Skin of body (tissue), 2 donors: Measurements from ENCODE around the gene GBF1. TPM values are rescaled to one million over a fixed set of nuclear protein-coding genes. Genes with fewer than 3 reads are reported as not detected.
"Not testable (repeated sequence)": the region's sequence is repeated elsewhere in the genome, so short reads cannot be mapped to it uniquely, and the experiment has no call there.

Source experiments
- DNase-seq: peaks from one replicate; lab custom pipeline; 2025; lab: John Stamatoyannopoulos, UW
- total RNA-seq: library from RNA; depleted of rRNA; stranded (reverse); fragments of >200 nt; gene quantifications from one replicate; pipeline ENCODE4 v1.2.3, GENCODE V29; 2014

The GBF1 gene
- total RNA-seq, 1 donor from 2014 or later = 22.8 TPM

GRCh38 chr10:102268375-102268888 is 23.1 kb downstream of the GBF1 start:
- DNase-seq = no peak

GRCh38 chr10:102269017-102269416 is 23.7 kb downstream of the GBF1 start:
- no peak for DNase-seq

GRCh38 chr10:102274062-102274461 is 28.7 kb downstream of the GBF1 start:
- DNase-seq = no peak

- DNase-seq = no peak
Observed at GRCh38 chr10:102275343-102275742, 30.0 kb downstream of the GBF1 start.

- no peak for DNase-seq
Observed at GRCh38 chr10:102279104-102279503, 33.8 kb downstream of the GBF1 start.

GRCh38 chr10:102280397-102281101 is 35.2 kb downstream of the GBF1 start:
- peak; percentile 62 for DNase-seq

GRCh38 chr10:102281102-102281487 is 35.8 kb downstream of the GBF1 start:
- DNase-seq = no peak

GRCh38 chr10:102283488-102283887 is 38.2 kb downstream of the GBF1 start:
- DNase-seq = no peak

- DNase-seq = no peak
Observed at GRCh38 chr10:102283890-102284289, 38.6 kb downstream of the GBF1 start.

- no peak for DNase-seq
Observed at GRCh38 chr10:102284531-102284930, 39.2 kb downstream of the GBF1 start.

- DNase-seq = no peak
Observed at GRCh38 chr10:102285133-102285532, 39.8 kb downstream of the GBF1 start.

GRCh38 chr10:102286216-102286615 is 40.9 kb downstream of the GBF1 start:
- no peak for DNase-seq

GRCh38 chr10:102287538-102287937 is 42.2 kb downstream of the GBF1 start:
- DNase-seq = no peak

GRCh38 chr10:102287991-102288390 is 42.7 kb downstream of the GBF1 start:
- DNase-seq = no peak

- no peak for DNase-seq
Observed at GRCh38 chr10:102289356-102289755, 44.0 kb downstream of the GBF1 start.

- DNase-seq = no peak
Observed at GRCh38 chr10:102289840-102290239, 44.5 kb downstream of the GBF1 start.

- no peak for DNase-seq
Observed at GRCh38 chr10:102291221-102291905, 46.0 kb downstream of the GBF1 start.

GRCh38 chr10:102297101-102297500 is 51.8 kb downstream of the GBF1 start:
- DNase-seq = no peak

GRCh38 chr10:102298899-102299298 is 53.6 kb downstream of the GBF1 start:
- no peak for DNase-seq

GRCh38 chr10:102299873-102300272 is 54.5 kb downstream of the GBF1 start:
- DNase-seq = no peak

GRCh38 chr10:102300278-102300843 is 55.0 kb downstream of the GBF1 start:
- DNase-seq = no peak

- not testable (repeated sequence) for DNase-seq
Observed at GRCh38 chr10:102300912-102301311, 55.6 kb downstream of the GBF1 start.

- not testable (repeated sequence) for DNase-seq
Observed at GRCh38 chr10:102301332-102301731, 56.0 kb downstream of the GBF1 start.
